ENCODE results near the gene RPUSD1. TPM values are rescaled to one million over a fixed set of nuclear protein-coding genes. Genes with fewer than 3 reads are reported as not detected.

RPUSD1 gene
- total and polyA plus RNA-seq, 2 experiments from 2014 or later: 27.6 to 37.8 TPM

DNA sequence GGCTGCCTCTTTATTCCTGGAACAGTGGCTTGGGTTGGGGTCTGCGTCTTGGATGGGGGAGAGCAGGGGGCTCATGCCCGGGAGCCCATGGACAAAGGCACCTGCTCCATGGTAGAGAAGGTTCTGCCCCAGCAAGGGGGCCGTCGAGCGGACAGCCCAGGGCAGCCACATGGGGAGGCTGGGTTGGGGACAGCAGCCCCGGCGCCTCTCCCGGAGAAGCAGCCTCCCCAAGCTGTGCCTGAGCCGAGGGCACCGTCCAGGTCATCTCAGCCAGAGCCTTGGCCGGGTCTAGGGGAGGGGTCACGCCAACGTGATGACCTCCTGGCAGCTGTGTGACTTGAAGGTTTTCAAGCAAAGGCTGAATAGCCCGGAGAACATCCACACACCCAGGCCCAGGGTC, 45.2 kb upstream of the RPUSD1 start:
- no peak for DNase-seq (ENCODE audit: low spot score)
- H3K9me3 ChIP-seq (ENCODE audit: low read depth): no peaks in the 10 kb centered on the region
- no peaks in the 10 kb centered on the region for H4K20me1 ChIP-seq (ENCODE audit: insufficient read depth, poor library complexity, severe bottlenecking)
- no peaks in the 10 kb centered on the region for H3K36me3 ChIP-seq (replicated peaks; ENCODE audit: insufficient read depth, low read depth)
- 89% methylated on average over 14 of the region's 14 CpGs for WGBS (ENCODE audit: low lambda C conversion rate, missing lambda C conversion rate)
- no peaks in the 10 kb centered on the region for H3K4me1 ChIP-seq (ENCODE audit: insufficient read depth)
- no peak overlapping the region for H3K4me2 ChIP-seq
- H3K9me2 ChIP-seq (replicated peaks; ENCODE audit: insufficient read depth): no peaks in the 10 kb centered on the region
- no peaks in the 10 kb centered on the region for H3K79me2 ChIP-seq
- no peaks in the 10 kb centered on the region for H3K27me3 ChIP-seq
- H3K27ac ChIP-seq: no peak overlapping the region
- no peak overlapping the region for H3K4me3 ChIP-seq
- H2AFZ ChIP-seq: no peak overlapping the region
- TF ChIP-seq, protein P1, sequence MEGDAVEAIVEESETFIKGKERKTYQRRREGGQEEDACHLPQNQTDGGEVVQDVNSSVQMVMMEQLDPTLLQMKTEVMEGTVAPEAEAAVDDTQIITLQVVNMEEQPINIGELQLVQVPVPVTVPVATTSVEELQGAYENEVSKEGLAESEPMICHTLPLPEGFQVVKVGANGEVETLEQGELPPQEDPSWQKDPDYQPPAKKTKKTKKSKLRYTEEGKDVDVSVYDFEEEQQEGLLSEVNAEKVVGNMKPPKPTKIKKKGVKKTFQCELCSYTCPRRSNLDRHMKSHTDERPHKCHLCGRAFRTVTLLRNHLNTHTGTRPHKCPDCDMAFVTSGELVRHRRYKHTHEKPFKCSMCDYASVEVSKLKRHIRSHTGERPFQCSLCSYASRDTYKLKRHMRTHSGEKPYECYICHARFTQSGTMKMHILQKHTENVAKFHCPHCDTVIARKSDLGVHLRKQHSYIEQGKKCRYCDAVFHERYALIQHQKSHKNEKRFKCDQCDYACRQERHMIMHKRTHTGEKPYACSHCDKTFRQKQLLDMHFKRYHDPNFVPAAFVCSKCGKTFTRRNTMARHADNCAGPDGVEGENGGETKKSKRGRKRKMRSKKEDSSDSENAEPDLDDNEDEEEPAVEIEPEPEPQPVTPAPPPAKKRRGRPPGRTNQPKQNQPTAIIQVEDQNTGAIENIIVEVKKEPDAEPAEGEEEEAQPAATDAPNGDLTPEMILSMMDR (IDR thresholded peaks at IDR 0.05; ENCODE audit: poor library complexity): no peak
- TF ChIP-seq EZH2 (IDR thresholded peaks at IDR 0.05; ENCODE audit: borderline replicate concordance) (no peak), EZH2phosphoT487 (IDR thresholded peaks at IDR 0.05; ENCODE audit: low read depth, severe bottlenecking, unreplicated experiment) (no peak)

- H3K79me2 ChIP-seq: no peaks in the 10 kb centered on the region
- H3K9me2 ChIP-seq (replicated peaks; ENCODE audit: insufficient read depth): no peaks in the 10 kb centered on the region
- H3K4me2 ChIP-seq: no peak overlapping the region
- DNase-seq (ENCODE audit: low spot score): peak; percentile 33
- no peaks in the 10 kb centered on the region for H3K9me3 ChIP-seq (ENCODE audit: low read depth)
- no peaks in the 10 kb centered on the region for H3K27me3 ChIP-seq
- H3K4me3 ChIP-seq: no peak overlapping the region
- H2AFZ ChIP-seq: no peak overlapping the region
- TF ChIP-seq EZH2phosphoT487 (IDR thresholded peaks at IDR 0.05; ENCODE audit: low read depth, severe bottlenecking, unreplicated experiment) (no peak), EZH2 (IDR thresholded peaks at IDR 0.05; ENCODE audit: borderline replicate concordance) (no peak)
- TF ChIP-seq, protein P1 (IDR thresholded peaks at IDR 0.05; ENCODE audit: poor library complexity): no peak
- no peaks in the 10 kb centered on the region for H3K4me1 ChIP-seq (ENCODE audit: insufficient read depth)
- no peaks in the 10 kb centered on the region for H4K20me1 ChIP-seq (ENCODE audit: insufficient read depth, poor library complexity, severe bottlenecking)
- no peak overlapping the region for H3K27ac ChIP-seq
- H3K36me3 ChIP-seq (replicated peaks; ENCODE audit: insufficient read depth, low read depth): no peaks in the 10 kb centered on the region
- WGBS (ENCODE audit: low lambda C conversion rate, missing lambda C conversion rate): 78% methylated on average over 25 of the region's 35 CpGs
These were observed 44.6 kb upstream of the RPUSD1 start for GRCh38 chr16:832652-833336.

DNA sequence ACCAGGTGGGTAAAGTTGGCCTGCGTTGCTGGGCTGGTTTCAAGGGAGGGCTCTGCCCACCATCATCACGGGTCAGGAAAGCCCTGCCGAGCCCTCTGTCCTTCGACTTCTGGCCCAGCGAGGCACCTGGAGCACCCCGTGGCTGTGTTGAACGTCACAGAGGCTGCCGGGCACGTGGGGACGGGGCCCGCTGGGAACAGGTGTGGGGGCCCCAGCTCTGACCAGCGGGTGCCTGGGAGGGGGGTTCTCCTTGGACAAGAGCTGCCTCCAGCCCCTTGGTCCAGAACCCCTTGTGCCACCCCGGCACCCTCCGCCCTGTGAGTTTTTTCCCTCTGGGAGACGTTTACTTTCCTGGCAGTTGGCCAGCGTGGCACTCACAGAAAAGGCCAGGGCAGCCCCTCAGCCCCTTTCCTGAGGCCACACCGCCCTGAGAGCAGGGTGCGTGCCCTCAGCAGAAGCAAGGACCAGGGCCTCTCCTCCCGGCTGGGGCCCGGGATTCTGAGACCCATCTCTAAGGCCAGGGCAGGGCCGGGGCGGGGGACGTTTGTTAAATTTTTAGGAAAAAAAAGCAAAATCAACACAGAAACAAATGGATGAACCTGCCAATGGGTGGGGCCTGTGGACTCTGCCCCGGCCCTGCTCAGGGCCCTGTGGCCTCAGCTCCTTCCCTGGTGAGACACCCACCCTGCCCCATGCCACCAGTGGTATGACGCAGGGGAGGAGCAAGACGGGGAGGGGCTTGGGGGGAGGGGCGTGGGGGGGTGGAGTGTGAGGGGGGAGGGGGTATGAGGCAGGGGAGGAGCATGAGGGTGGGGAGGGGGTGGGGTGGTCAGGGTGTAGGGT, 43.6 kb upstream of the RPUSD1 start:
- Histone ChIP-seq H3K27ac (no peak overlapping the region), H3K27me3 (no peaks in the 10 kb centered on the region), H3K4me3 (no peak overlapping the region), H2AFZ (no peak overlapping the region), H3K9me3 (ENCODE audit: low read depth) (no peaks in the 10 kb centered on the region), H3K36me3 (replicated peaks; ENCODE audit: insufficient read depth, low read depth) (no peaks in the 10 kb centered on the region), H3K4me1 (ENCODE audit: insufficient read depth) (no peaks in the 10 kb centered on the region), H3K4me2 (no peak overlapping the region), H3K9me2 (replicated peaks; ENCODE audit: insufficient read depth) (no peaks in the 10 kb centered on the region), H4K20me1 (ENCODE audit: insufficient read depth, poor library complexity, severe bottlenecking) (no peaks in the 10 kb centered on the region), H3K79me2 (no peaks in the 10 kb centered on the region)
- no peak for TF ChIP-seq EZH2phosphoT487 (IDR thresholded peaks at IDR 0.05; ENCODE audit: low read depth, severe bottlenecking, unreplicated experiment)
- no peak for TF ChIP-seq EZH2 (IDR thresholded peaks at IDR 0.05; ENCODE audit: borderline replicate concordance)
- TF ChIP-seq, protein P1 (IDR thresholded peaks at IDR 0.05; ENCODE audit: poor library complexity): no peak
- 88% methylated on average over 23 of the region's 27 CpGs for whole genome bisulfite sequencing (ENCODE audit: low lambda C conversion rate, missing lambda C conversion rate)
- no peak for DNase-seq (ENCODE audit: low spot score)
